Right lobe of liver (tissue), 6 donors: ENCODE data around the gene SF3A2. TPM values are rescaled to one million over a fixed set of nuclear protein-coding genes. Genes with fewer than 3 reads are reported as not detected.

Source experiments
- ATAC-seq, 4 donors: fragments of 200-7000 bp; cut with Tn5 transposase; one replicate each; pipeline ENCODE4 v1.9.1; 2020; ENCODE audit warnings: mild to moderate bottlenecking in 4 of 4, moderate library complexity in 4 of 4
- DNase-seq, 3 donors: peaks; one replicate each; pipeline ENCODE4 v3.0.0-alpha.2; 2020
- H3K27ac ChIP-seq, 3 donors: fragments of 200-600 bp; one replicate each; pipeline ENCODE4 v1.8.0; 2022
- H3K27me3 ChIP-seq, 2 donors: fragments of 200-600 bp; one replicate each; pipeline ENCODE4 v1.8.0; 2022
- H3K36me3 ChIP-seq, 4 donors: fragments of 200-600 bp; sonication (generic) in 1 of 4; one replicate each; pipeline versions ENCODE4 v1.5.1 to v1.8.0; 2017 to 2022; ENCODE audit warnings: control low read depth in 1 of 4
- H3K4me1 ChIP-seq, 4 donors: fragments of 200-600 bp; sonication (generic) in 1 of 4; one replicate each; pipeline versions ENCODE4 v1.5.1 to v1.8.0; 2017 to 2022; ENCODE audit warnings: control low read depth in 1 of 4
- H3K4me3 ChIP-seq, 3 donors: fragments of 200-600 bp; one replicate each; pipeline ENCODE4 v1.8.0; 2022
- H3K9me3 ChIP-seq, 4 donors: fragments of 200-600 bp; sonication (generic) in 1 of 4; one replicate each; pipeline versions ENCODE4 v1.5.1 to v1.8.0; 2017 to 2022; ENCODE audit warnings: control low read depth in 1 of 4
- POLR2A ChIP-seq: fragments of 450-650 bp; IDR thresholded peaks from one replicate; pipeline ENCODE4 v1.6.1; 2017; ENCODE audit warnings: antibody characterized with exemption, mild to moderate bottlenecking
- WGBS: methylation state at CpG from one replicate; pipeline ENCODE4 v1.1.6; 2018; ENCODE audit warnings: low coverage, low lambda C conversion rate; ENCODE audit not compliant: insufficient coverage; ENCODE audit errors: missing lambda C conversion rate; 5-methylcytosine and 5-hydroxymethylcytosine counted together
- intact Hi-C, 2 donors: fragments of 100-400 bp; cut with DNase I; formaldehyde crosslinking; loops; one replicate each; pipeline versions ENCODE4 v1.11.2 to v1.14.1; 2022
- total RNA-seq, 6 experiments: library from RNA; depleted of rRNA in 2 of 6; stranded (reverse); fragments of >200 nt in 2 of 6; fragmentation: NEBNext Ultra II Directional in 3 of 6; extraction: Animal tissue kit (Norgen Biotek cat#: 25700) in 3 of 6; gene quantifications; one replicate each; pipeline versions ENCODE4 v1.1.0 to v1.2.4, GENCODE V29; 2016 to 2023
- TF ChIP-seq, protein P1 (sequence below), 4 donors: fragments of 200-600 bp in 3 of 4; fragments of 450-650 bp in 1 of 4; IDR thresholded peaks; one replicate each; pipeline versions ENCODE4 v1.5.1 to v1.8.0; 2016 to 2022; ENCODE audit warnings: antibody characterized with exemption in 4 of 4, mild to moderate bottlenecking in 2 of 4
- donor health status: DM: no; HTN: yes; CAD: no.
- donor health status: DM: no; HTN: no; CAD: no.
- donor health status: DM: no; HTN: no; CAD: no.
- donor health status: DM: no; HTN: yes; CAD: no.
- donor health status: DM: no; HTN: yes; CAD: no.

Gene SF3A2
- total RNA-seq, 6 experiments from 2014 or later = 14.0 to 22.1 (median 19.1) TPM

DNA sequence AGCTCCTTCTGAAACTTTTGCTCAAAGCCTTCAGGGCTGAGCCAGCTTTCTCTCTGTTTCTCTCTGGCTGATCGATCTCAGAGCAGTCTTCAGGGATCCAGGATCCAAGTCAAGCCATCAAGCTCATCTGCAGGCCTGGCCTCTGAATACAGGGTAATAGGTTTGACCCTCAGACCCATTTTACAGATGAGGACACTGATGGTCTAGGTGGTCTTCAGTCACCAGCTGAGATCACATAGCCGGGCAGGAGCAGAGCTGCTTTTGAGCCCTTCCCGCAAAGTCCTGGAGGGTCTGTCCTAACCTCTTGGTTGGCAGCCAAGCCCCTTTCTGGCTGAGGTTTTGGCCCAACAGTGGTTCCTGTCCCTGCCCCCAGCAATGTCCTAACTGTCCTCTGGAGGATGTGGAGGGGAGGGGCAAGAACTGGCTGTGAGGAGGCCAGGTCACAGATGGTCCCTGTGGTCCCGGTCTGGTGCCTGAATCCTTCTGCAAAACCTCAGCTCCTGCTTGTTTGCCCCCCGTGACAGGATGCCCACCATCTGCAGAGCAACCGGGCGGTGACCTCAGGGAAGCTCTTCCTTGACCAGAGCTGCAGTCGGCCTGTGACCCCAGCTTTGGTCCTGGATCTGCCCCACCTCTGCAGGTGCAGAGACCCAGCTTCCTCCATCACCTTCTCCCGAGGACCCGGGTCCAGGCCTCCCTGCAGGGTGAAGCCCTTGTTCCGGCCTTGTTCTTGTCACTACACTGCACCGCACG lies 51.1 kb downstream of the SF3A2 start:
- no peak for DNase-seq
- no peak for TF ChIP-seq POLR2A
- TF ChIP-seq, protein P1, sequence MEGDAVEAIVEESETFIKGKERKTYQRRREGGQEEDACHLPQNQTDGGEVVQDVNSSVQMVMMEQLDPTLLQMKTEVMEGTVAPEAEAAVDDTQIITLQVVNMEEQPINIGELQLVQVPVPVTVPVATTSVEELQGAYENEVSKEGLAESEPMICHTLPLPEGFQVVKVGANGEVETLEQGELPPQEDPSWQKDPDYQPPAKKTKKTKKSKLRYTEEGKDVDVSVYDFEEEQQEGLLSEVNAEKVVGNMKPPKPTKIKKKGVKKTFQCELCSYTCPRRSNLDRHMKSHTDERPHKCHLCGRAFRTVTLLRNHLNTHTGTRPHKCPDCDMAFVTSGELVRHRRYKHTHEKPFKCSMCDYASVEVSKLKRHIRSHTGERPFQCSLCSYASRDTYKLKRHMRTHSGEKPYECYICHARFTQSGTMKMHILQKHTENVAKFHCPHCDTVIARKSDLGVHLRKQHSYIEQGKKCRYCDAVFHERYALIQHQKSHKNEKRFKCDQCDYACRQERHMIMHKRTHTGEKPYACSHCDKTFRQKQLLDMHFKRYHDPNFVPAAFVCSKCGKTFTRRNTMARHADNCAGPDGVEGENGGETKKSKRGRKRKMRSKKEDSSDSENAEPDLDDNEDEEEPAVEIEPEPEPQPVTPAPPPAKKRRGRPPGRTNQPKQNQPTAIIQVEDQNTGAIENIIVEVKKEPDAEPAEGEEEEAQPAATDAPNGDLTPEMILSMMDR (IDR thresholded peaks at IDR 0.05) = no peak
- Histone ChIP-seq H3K36me3 (no peaks in the 10 kb centered on the region), H3K4me1 (peaks cover 0 to 18% (median 0%) of the 10 kb centered on the region in 4 donors), H3K27ac (no peak overlapping the region), H3K4me3 (no peak overlapping the region), H3K9me3 (no peaks in the 10 kb centered on the region), H3K27me3 (peaks cover 0 to 21% of the 10 kb centered on the region in 2 donors)
- WGBS = 58% methylated on average over 3 of the region's 13 CpGs
- ATAC-seq = peak in 3 of 4 donors; percentile 11 to 20 (median 16)
- intact Hi-C loops = no loop called here

DNA sequence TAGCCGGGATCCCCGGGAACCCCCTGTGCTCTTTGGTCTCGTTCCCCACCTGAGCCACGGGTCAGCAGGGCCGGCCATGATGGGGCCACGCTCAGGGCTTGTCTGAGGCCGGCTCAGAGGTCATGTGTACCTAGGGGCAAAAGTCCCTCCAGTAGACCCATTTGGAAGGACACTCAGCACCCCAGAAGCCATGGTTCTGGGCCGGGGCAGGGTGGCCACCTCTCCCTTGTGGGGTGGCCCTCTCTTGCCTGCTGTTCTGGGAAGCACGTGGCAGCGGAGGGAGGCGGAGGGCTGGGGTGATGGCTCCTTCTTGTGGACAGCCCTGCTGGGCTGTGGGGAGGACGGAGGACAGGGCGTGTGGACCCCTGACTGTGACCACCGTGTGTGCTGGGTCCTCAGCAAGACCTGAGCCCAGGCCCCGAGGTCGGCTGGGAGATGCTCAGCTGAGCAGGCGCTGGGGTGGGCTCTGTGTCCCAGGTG lies 51.8 kb downstream of the SF3A2 start:
- Histone ChIP-seq H3K4me3 (no peak overlapping the region), H3K27me3 (peaks cover 0 to 21% of the 10 kb centered on the region in 2 donors), H3K4me1 (peaks cover 0 to 18% (median 0%) of the 10 kb centered on the region in 4 donors), H3K27ac (no peak overlapping the region), H3K9me3 (no peaks in the 10 kb centered on the region), H3K36me3 (no peaks in the 10 kb centered on the region)
- TF ChIP-seq POLR2A = no peak
- TF ChIP-seq, protein P1 (IDR thresholded peaks at IDR 0.05) = no peak
- intact Hi-C loops = no loop called here
- no CpG with 5 or more reads among the region's 17 CpGs for WGBS
- DNase-seq (no peak), ATAC-seq (peak in 2 of 4 donors; percentile 3 to 13)

DNA sequence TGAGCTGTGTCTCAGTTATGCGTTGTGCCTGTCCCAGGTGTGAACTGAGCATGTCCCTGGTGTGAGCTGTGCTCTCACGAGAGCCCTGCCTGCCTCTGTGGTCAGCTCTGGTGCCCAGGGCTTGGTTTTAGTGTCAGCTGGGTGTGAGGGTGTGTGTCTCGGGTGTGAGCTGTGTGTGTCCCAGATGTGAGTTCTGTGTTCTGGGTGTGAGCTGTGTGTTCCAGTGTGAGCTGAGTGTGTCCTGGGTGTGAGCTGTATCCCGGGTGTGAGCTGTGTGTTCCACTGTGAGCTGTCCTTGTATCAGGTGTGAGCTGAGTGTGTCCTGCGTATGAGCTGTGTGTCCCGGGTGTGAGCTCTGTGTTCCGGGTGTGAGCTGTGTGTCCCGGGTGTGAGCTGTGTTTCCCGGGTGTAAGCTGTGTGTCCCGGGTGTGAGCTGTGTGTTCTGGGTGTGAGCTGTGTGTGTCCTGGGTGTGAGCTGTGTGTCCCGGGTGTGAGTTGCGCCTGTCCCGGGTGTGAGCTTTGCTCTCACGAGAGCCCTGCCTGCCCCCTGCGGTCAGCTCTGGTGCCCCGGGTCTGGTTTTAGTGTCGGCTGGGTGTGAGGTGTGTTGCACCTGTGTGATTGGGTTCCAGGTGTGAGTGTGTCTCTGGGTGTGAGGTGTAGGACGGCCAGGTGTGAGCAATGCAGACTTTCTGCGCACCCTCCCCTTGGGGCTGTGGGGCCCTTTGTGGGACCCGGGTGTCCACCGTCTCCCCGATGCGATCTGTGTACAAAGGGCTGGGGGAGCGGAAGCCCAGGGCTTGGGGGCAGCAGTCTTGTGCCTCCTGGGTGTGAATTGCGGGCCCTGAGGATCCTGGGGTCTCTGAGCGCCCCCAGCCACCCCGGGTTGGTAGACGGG lies 52.4 kb downstream of the SF3A2 start:
- H3K9me3 ChIP-seq = no peaks in the 10 kb centered on the region
- no peak overlapping the region for H3K4me3 ChIP-seq
- peak in 1 of 4 donors; percentile 8 for ATAC-seq
- intact Hi-C loops = no loop called here
- H3K27ac ChIP-seq = peak overlapping the region in 1 of 3 donors; percentile 47
- 28% methylated on average over 9 of the region's 28 CpGs for WGBS
- H3K36me3 ChIP-seq = no peaks in the 10 kb centered on the region
- peaks cover 0 to 18% (median 0%) of the 10 kb centered on the region in 4 donors for H3K4me1 ChIP-seq
- no peak for DNase-seq
- no peak for TF ChIP-seq POLR2A
- peaks cover 0 to 21% of the 10 kb centered on the region in 2 donors for H3K27me3 ChIP-seq

DNA sequence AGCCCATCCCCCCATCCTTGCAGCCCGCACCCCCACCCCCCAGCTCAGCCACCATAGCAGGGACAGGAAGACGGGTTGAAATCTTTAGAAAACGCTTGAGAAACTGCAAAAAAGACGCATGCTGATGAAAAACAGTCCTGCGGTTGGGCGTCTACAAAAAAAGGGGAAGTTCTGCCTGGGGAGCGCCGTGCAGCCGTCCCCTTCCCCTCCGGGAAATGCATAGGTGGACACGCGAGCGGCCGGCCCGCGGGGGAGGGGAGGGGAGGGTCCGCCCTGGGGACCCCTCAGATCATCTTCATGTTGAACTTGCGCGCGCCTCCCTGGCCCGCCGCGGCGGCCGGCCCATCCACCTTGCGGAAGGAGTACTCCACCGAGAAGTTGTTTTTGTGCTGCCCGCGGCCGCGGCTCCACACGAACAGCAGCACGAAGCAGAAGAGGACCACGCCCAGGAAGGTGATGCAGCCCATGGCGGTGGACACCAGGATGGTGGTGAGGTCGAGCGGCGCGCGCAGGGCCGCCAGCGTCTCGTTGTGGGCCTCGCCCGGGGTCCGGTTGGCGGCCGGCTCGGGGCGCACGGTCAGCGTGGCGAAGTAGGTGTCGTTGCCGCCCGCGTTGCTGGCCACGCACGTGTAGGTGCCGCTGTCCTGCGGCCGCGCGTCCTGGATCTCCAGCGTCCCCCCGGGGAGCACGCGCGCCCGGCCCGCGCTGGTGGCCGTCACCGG lies 53.3 kb downstream of the SF3A2 start:
- DNase-seq = peak in 1 of 3 donors; percentile 52
- H3K27me3 ChIP-seq = peaks cover 0 to 21% of the 10 kb centered on the region in 2 donors
- WGBS = 0% methylated on average over 4 of the region's 74 CpGs

More for the DNA sequence above, 53.3 kb downstream of the SF3A2 start:
- Histone ChIP-seq H3K9me3 (no peaks in the 10 kb centered on the region), H3K4me1 (peaks cover 0 to 18% (median 0%) of the 10 kb centered on the region in 4 donors), H3K4me3 (peak overlapping the region; percentile 25 to 35 (median 29)), H3K36me3 (no peaks in the 10 kb centered on the region), H3K27ac (peak overlapping the region in 1 of 3 donors; percentile 47)
- no peak for TF ChIP-seq POLR2A
- TF ChIP-seq, protein P1 (IDR thresholded peaks at IDR 0.05) = no peak
- peak; percentile 41 to 54 (median 44) for ATAC-seq
- intact Hi-C loops = no loop called here
